Testis (tissue), 2 donors: ENCODE data around the gene CFAP54.

Experiments
- CTCF ChIP-seq, 3 experiments: fragments of 450-650 bp in 2 of 3; fragments of 200-600 bp in 1 of 3; sonication (generic) in 1 of 3; IDR thresholded peaks; one replicate each; pipeline ENCODE4 v1.5.1; 2016 to 2019; ENCODE audit warnings: antibody characterized with exemption in 3 of 3, mild to moderate bottlenecking in 2 of 3, moderate library complexity in 1 of 3
- POLR2A ChIP-seq: fragments of 450-650 bp; IDR thresholded peaks from one replicate; pipeline ENCODE4 v1.6.1; 2017; ENCODE audit warnings: antibody characterized with exemption, mild to moderate bottlenecking, moderate library complexity

GRCh38 chr12:96719660-96720362 is 230.4 kb downstream of the CFAP54 start:
- TF ChIP-seq POLR2A, result no peak
- TF ChIP-seq CTCF (IDR thresholded peaks at IDR 0.05), result no peak
